ENCODE measurements around the gene SGF29.

The SGF29 gene

GRCh38 chr16:28586466-28586865 lies 32.7 kb downstream of the SGF29 start:
- TF ChIP-seq CTCF (conservative IDR thresholded peaks at IDR 0.05; ENCODE audit: low read depth, low read length): no peak
- Histone ChIP-seq H4K20me1 (ENCODE audit: insufficient read depth) (no peaks in the 10 kb centered on the region), H2AFZ (ENCODE audit: low read depth) (no peak overlapping the region), H3K27ac (no peak overlapping the region), H3K4me1 (ENCODE audit: low read depth, poor library complexity, severe bottlenecking) (no peaks in the 10 kb centered on the region), H3K4me2 (no peak overlapping the region), H3K9ac (no peak overlapping the region), H3K36me3 (ENCODE audit: insufficient read depth) (no peaks in the 10 kb centered on the region), H3K4me3 (IDR thresholded peaks at IDR 0.05; ENCODE audit: insufficient read depth, low read depth, low read length) (no peak overlapping the region), H3K27me3 (ENCODE audit: insufficient read depth, low read depth) (no peaks in the 10 kb centered on the region), H3K79me2 (ENCODE audit: insufficient read depth, low read depth) (no peaks in the 10 kb centered on the region)

GRCh38 chr16:28587386-28587785 lies 33.7 kb downstream of the SGF29 start:
- no peaks in the 10 kb centered on the region for H3K36me3 ChIP-seq (ENCODE audit: insufficient read depth)
- H3K27me3 ChIP-seq (ENCODE audit: insufficient read depth, low read depth): no peaks in the 10 kb centered on the region
- H3K27ac ChIP-seq: no peak overlapping the region
- H3K4me3 ChIP-seq (IDR thresholded peaks at IDR 0.05; ENCODE audit: insufficient read depth, low read depth, low read length): no peak overlapping the region
- no peaks in the 10 kb centered on the region for H3K79me2 ChIP-seq (ENCODE audit: insufficient read depth, low read depth)
- no peaks in the 10 kb centered on the region for H3K4me1 ChIP-seq (ENCODE audit: low read depth, poor library complexity, severe bottlenecking)
- no peak overlapping the region for H2AFZ ChIP-seq (ENCODE audit: low read depth)
- no peak overlapping the region for H3K4me2 ChIP-seq
- H3K9ac ChIP-seq: no peak overlapping the region
- H4K20me1 ChIP-seq (ENCODE audit: insufficient read depth): no peaks in the 10 kb centered on the region
- no peak for TF ChIP-seq CTCF (conservative IDR thresholded peaks at IDR 0.05; ENCODE audit: low read depth, low read length)

- no peak overlapping the region for H3K27ac ChIP-seq
- no peaks in the 10 kb centered on the region for H3K79me2 ChIP-seq (ENCODE audit: insufficient read depth, low read depth)
- H3K4me2 ChIP-seq: no peak overlapping the region
- H3K4me1 ChIP-seq (ENCODE audit: low read depth, poor library complexity, severe bottlenecking): no peaks in the 10 kb centered on the region
- H3K36me3 ChIP-seq (ENCODE audit: insufficient read depth): no peaks in the 10 kb centered on the region
- no peak overlapping the region for H2AFZ ChIP-seq (ENCODE audit: low read depth)
- no peaks in the 10 kb centered on the region for H4K20me1 ChIP-seq (ENCODE audit: insufficient read depth)
- H3K4me3 ChIP-seq (IDR thresholded peaks at IDR 0.05; ENCODE audit: insufficient read depth, low read depth, low read length): no peak overlapping the region
- H3K9ac ChIP-seq: no peak overlapping the region
- TF ChIP-seq CTCF (conservative IDR thresholded peaks at IDR 0.05; ENCODE audit: low read depth, low read length): no peak
- H3K27me3 ChIP-seq (ENCODE audit: insufficient read depth, low read depth): no peaks in the 10 kb centered on the region
Measured at GRCh38 chr16:28589069-28589468, 35.3 kb downstream of the SGF29 start.

GRCh38 chr16:28589930-28590329 lies 36.2 kb downstream of the SGF29 start:
- no peak overlapping the region for H3K9ac ChIP-seq
- no peaks in the 10 kb centered on the region for H4K20me1 ChIP-seq (ENCODE audit: insufficient read depth)

More at GRCh38 chr16:28589930-28590329, 36.2 kb downstream of the SGF29 start:
- Histone ChIP-seq H2AFZ (ENCODE audit: low read depth) (no peak overlapping the region), H3K4me3 (IDR thresholded peaks at IDR 0.05; ENCODE audit: insufficient read depth, low read depth, low read length) (no peak overlapping the region), H3K27ac (no peak overlapping the region), H3K79me2 (ENCODE audit: insufficient read depth, low read depth) (no peaks in the 10 kb centered on the region), H3K27me3 (ENCODE audit: insufficient read depth, low read depth) (no peaks in the 10 kb centered on the region), H3K4me2 (no peak overlapping the region), H3K36me3 (ENCODE audit: insufficient read depth) (no peaks in the 10 kb centered on the region), H3K4me1 (ENCODE audit: low read depth, poor library complexity, severe bottlenecking) (no peaks in the 10 kb centered on the region)
- no peak for TF ChIP-seq CTCF (conservative IDR thresholded peaks at IDR 0.05; ENCODE audit: low read depth, low read length)

Measured in KMS-11 (cell line).